ENCODE measurements around the gene CCDC12. TPM values are rescaled to one million over a fixed set of nuclear protein-coding genes. Genes with fewer than 3 reads are reported as not detected.

Gene CCDC12
- total RNA-seq, 4 donors from 2014 or later, result 30.8 to 61.5 (median 45.4) TPM

- ATAC-seq (ENCODE audit: low FRiP score) (no peak), DNase-seq (ENCODE audit: low spot score) (no peak)
- TF ChIP-seq CTCF (IDR thresholded peaks at IDR 0.05), result no peak
Measured at GRCh38 chr3:47017504-47018268, 41.1 kb upstream of the CCDC12 start.

- no peak for ATAC-seq (ENCODE audit: low FRiP score)
- no peak for DNase-seq (ENCODE audit: low spot score)
- no peak for TF ChIP-seq CTCF (IDR thresholded peaks at IDR 0.05)
Measured at GRCh38 chr3:47016934-47017435, 40.4 kb upstream of the CCDC12 start.

GRCh38 chr3:47016086-47016933 is 39.8 kb upstream of the CCDC12 start:
- ATAC-seq (ENCODE audit: low FRiP score) (no peak), DNase-seq (ENCODE audit: low spot score) (no peak)
- no peak for TF ChIP-seq CTCF (IDR thresholded peaks at IDR 0.05)

GRCh38 chr3:47015151-47015550 is 38.6 kb upstream of the CCDC12 start:
- no peak for TF ChIP-seq CTCF (IDR thresholded peaks at IDR 0.05)
- no peak for ATAC-seq (ENCODE audit: low FRiP score)
- no peak for DNase-seq (ENCODE audit: low spot score)

- no peak for TF ChIP-seq CTCF (IDR thresholded peaks at IDR 0.05)
- DNase-seq (ENCODE audit: low spot score) (no peak), ATAC-seq (ENCODE audit: low FRiP score) (no peak)
Measured at GRCh38 chr3:47014036-47014435, 37.5 kb upstream of the CCDC12 start.

GRCh38 chr3:47013231-47013630 is 36.7 kb upstream of the CCDC12 start:
- ATAC-seq (ENCODE audit: low FRiP score), result no peak
- DNase-seq (ENCODE audit: low spot score), result no peak
- no peak for TF ChIP-seq CTCF (IDR thresholded peaks at IDR 0.05)
